ENCODE results near the gene CDH18.

- no peak for TF ChIP-seq ZNF709 (CRISPR knock-in tag; IDR thresholded peaks at IDR 0.05)
- no peak for TF ChIP-seq ELF4 (CRISPR knock-in tag; IDR thresholded peaks at IDR 0.05; ENCODE audit: borderline replicate concordance)
Observed at GRCh38 chr5:20032896-20033295, 44.9 kb upstream of the CDH18 start.
